ENCODE data around the gene LTO1. TPM values are rescaled to one million over a fixed set of nuclear protein-coding genes. Genes with fewer than 3 reads are reported as not detected.
A peak's percentile ranks its signal among the peaks of the same experiment; 100 is the strongest.

The LTO1 gene
- total and polyA plus RNA-seq, 2 of the 13 experiments (the other 11 are each of a cell fraction or from before 2014, with no cell fraction given): 11.8 to 15.0 TPM

GRCh38 chr11:69711822-69712801, 37.0 kb upstream of the LTO1 start:
- POLR2A ChIA-PET: no interaction called here
- ATAC-seq (no peak), DNase-seq (ENCODE audit: low spot score) (no peak), FAIRE-seq (no peak)
- BruUV-seq (replicated peaks): no TSS peak
- 65% methylated on average over 16 of the region's 28 CpGs for WGBS (ENCODE audit: low lambda C conversion rate)
- no peak overlapping the region for H2AFZ ChIP-seq (ENCODE audit: low read length)
- H3K9me3 ChIP-seq (ENCODE audit: low read length): no peaks in the 10 kb centered on the region
- H3K4me3 ChIP-seq (replicated peaks in 1 of 3; ENCODE audit: insufficient read depth in 1 of 3, low read depth in 2 of 3, low read length in 3 of 3): no peak overlapping the region
- CTCF ChIA-PET (ENCODE audit: low intra/inter-chr PET ratio, low total read pairs): no interaction called here
- no peak overlapping the region for H3K9ac ChIP-seq (ENCODE audit: insufficient read depth, low read depth, low read length)
- no peaks in the 10 kb centered on the region for H3K79me2 ChIP-seq (ENCODE audit: insufficient read depth, low read length)
- H3K27ac ChIP-seq (ENCODE audit: extremely low read length, insufficient read depth, low read length): no peak overlapping the region
- intact Hi-C loops (cut with micrococcal nuclease; ENCODE audit: unreplicated experiment): no loop called here
- H4K20me1 ChIP-seq (ENCODE audit: insufficient read depth, low read length): no peaks in the 10 kb centered on the region
- no peaks in the 10 kb centered on the region for H3K36me3 ChIP-seq (replicated peaks in 1 of 2; ENCODE audit: control insufficient read depth in 1 of 2, insufficient read depth in 2 of 2, low read length in 2 of 2)
- H3K4me2 ChIP-seq (ENCODE audit: low read depth, low read length): no peak overlapping the region
- H3K4me1 ChIP-seq (ENCODE audit: insufficient read depth, low read length): peaks cover 28% of the 10 kb centered on the region
- TF ChIP-seq IRF1 (CRISPR knock-in tag; IDR thresholded peaks at IDR 0.05; ENCODE audit: low read depth) (no peak), ZBTB33 (CRISPR knock-in tag; IDR thresholded peaks at IDR 0.05) (peak; percentile 95), NFE2 (CRISPR knock-in tag; IDR thresholded peaks at IDR 0.05) (no peak), BCLAF1 (IDR thresholded peaks at IDR 0.05) (no peak)
- in situ Hi-C loops (cut with HindIII; ENCODE audit: extremely low pct_ligation_motif_present, low pct_unique_long_range_greater_than_20kb): loop anchor here (10.0 kb wide), 1 partner anchor 483 kb away; no protein-coding TSS in a partner anchor
- H3K27me3 ChIP-seq (ENCODE audit: control insufficient read depth in 1 of 2, insufficient read depth in 2 of 2, low read length in 2 of 2): peaks cover 0 to 3% of the 10 kb centered on the region in 2 experiments; a peak in 2 of 5 replicates

Measured in HepG2 (cell line).